Gastrocnemius medialis (tissue), 4 donors: ENCODE data around the gene C9orf43.

Experiments used
- CTCF ChIP-seq, 5 experiments: fragments of 450-650 bp in 3 of 5; fragments of 200-600 bp in 2 of 5; sonication (generic) in 2 of 5; IDR thresholded peaks in 4 of 5; conservative IDR thresholded peaks in 1 of 5; 1 replicate in 4 of 5; 2 replicates in 1 of 5; pipeline ENCODE4 v1.5.1; 2016 to 2019; ENCODE audit warnings: antibody characterized with exemption in 5 of 5, mild to moderate bottlenecking in 3 of 5, moderate library complexity in 3 of 5
- POLR2A ChIP-seq, 2 donors: fragments of 450-650 bp; IDR thresholded peaks; one replicate each; pipeline ENCODE4 v1.6.1; 2017; ENCODE audit warnings: antibody characterized with exemption in 2 of 2, mild to moderate bottlenecking in 2 of 2, moderate library complexity in 2 of 2

GRCh38 chr9:113370806-113371325, 39.7 kb upstream of the C9orf43 start:
- TF ChIP-seq CTCF (IDR thresholded peaks at IDR 0.05 in 4 of 5, conservative IDR thresholded peaks at IDR 0.05 in 1 of 5) (no peak), POLR2A (IDR thresholded peaks at IDR 0.05) (no peak)
